H1 (cell line): ENCODE results near the gene HERC3. TPM values are rescaled to one million over a fixed set of nuclear protein-coding genes. Genes with fewer than 3 reads are reported as not detected.
A peak's percentile ranks its signal among the peaks of the same experiment; 100 is the strongest.

ENCODE experiments used
- CTCF ChIA-PET: fragments of 300-600 bp; sonication (Branson Sonifier 250); formaldehyde crosslinking; loops from one replicate; lab custom pipeline; 2021; ENCODE audit not compliant: partially characterized antibody; lab: Charles Lee
- POLR2A ChIA-PET: fragments of 300-600 bp; sonication (Branson Sonifier 250); formaldehyde crosslinking; loops from one replicate; lab custom pipeline; 2021; ENCODE audit warnings: inconsistent platforms; ENCODE audit not compliant: partially characterized antibody; lab: Charles Lee
- DNase-seq, 2 experiments: peaks; one replicate each; pipeline versions ENCODE4 v3.0.0 to v3.0.0-alpha.2; 2010 to 2022; ENCODE audit warnings: low spot score in 2 of 2, low read depth in 1 of 2, mixed read lengths in 1 of 2
- FAIRE-seq: peaks from 2 replicates; lab custom pipeline; 2011; peaks lifted over from hg19 to GRCh38; lab: Jason Lieb, UNC
- H2AFZ ChIP-seq: 2 replicates; pipeline ENCODE4 v1.8.1; 2012; ENCODE audit warnings: low read length, inconsistent platforms
- H2AK5ac ChIP-seq: 2 replicates; pipeline ENCODE4 v1.6.1; 2013; ENCODE audit warnings: low read depth, low read length
- H2BK120ac ChIP-seq: replicated peaks from 2 replicates; pipeline ENCODE3; 2013; ENCODE audit warnings: low read depth, low read length, inconsistent platforms
- H2BK12ac ChIP-seq: 2 replicates; pipeline ENCODE4 v1.6.1; 2013; ENCODE audit warnings: low read depth, low read length
- H2BK15ac ChIP-seq: 2 replicates; pipeline ENCODE4 v1.6.1; 2013; ENCODE audit warnings: low read length
- H2BK20ac ChIP-seq: 2 replicates; pipeline ENCODE4 v1.6.1; 2013; ENCODE audit warnings: low read length
- H2BK5ac ChIP-seq: 2 replicates; pipeline ENCODE4 v1.6.1; 2013; ENCODE audit warnings: low read depth, low read length
- H3K14ac ChIP-seq: 2 replicates; pipeline ENCODE4 v1.6.1; 2013; ENCODE audit warnings: inconsistent platforms; ENCODE audit not compliant: insufficient read length
- H3K18ac ChIP-seq: 2 replicates; pipeline ENCODE4 v1.6.1; 2013; ENCODE audit warnings: low read length; ENCODE audit errors: extremely low read depth
- H3K23ac ChIP-seq: 2 replicates; pipeline ENCODE4 v1.6.1; 2013; ENCODE audit warnings: inconsistent platforms; ENCODE audit not compliant: insufficient read length
- H3K23me2 ChIP-seq: 2 replicates; pipeline ENCODE4 v1.6.1; 2013; ENCODE audit warnings: low read depth, low read length
- H3K27ac ChIP-seq: 2 replicates; pipeline ENCODE4 v1.6.1; 2011; ENCODE audit warnings: low read depth, low read length, inconsistent platforms
- H3K27me3 ChIP-seq, 4 experiments: replicated peaks in 1 of 4; 1 replicate in 1 of 4; 2 replicates in 3 of 4; pipeline versions ENCODE4 v1.6.1 to v1.8.1; 2011 to 2013; ENCODE audit warnings: low read length in 3 of 4, mild to moderate bottlenecking in 3 of 4, inconsistent platforms in 2 of 4, mixed read lengths in 2 of 4, moderate library complexity in 1 of 4; ENCODE audit not compliant: control insufficient read depth in 3 of 4, insufficient read depth in 3 of 4; ENCODE audit errors: extremely low read depth in 1 of 4
- H3K36me3 ChIP-seq, 4 experiments: 2 replicates each; pipeline versions ENCODE4 v1.6.1 to v1.8.1; 2011 to 2013; ENCODE audit warnings: mild to moderate bottlenecking in 4 of 4, low read length in 3 of 4, moderate library complexity in 2 of 4, control low read depth in 1 of 4, inconsistent platforms in 1 of 4; ENCODE audit not compliant: insufficient read depth in 4 of 4, control insufficient read depth in 2 of 4
- H3K4ac ChIP-seq: replicated peaks from 2 replicates; pipeline ENCODE3; 2013; ENCODE audit warnings: low read length, low read depth, mixed read lengths, inconsistent platforms; ENCODE audit not compliant: insufficient read length
- H3K4me1 ChIP-seq, 4 experiments: replicated peaks in 1 of 4; 1 replicate in 1 of 4; 2 replicates in 3 of 4; pipeline versions ENCODE4 v1.6.1 to v1.8.1; 2011 to 2013; ENCODE audit warnings: low read length in 3 of 4, inconsistent platforms in 2 of 4, mixed read lengths in 1 of 4; ENCODE audit not compliant: insufficient read depth in 4 of 4, control insufficient read depth in 3 of 4
- H3K4me2 ChIP-seq, 2 experiments: 2 replicates each; pipeline versions ENCODE4 v1.6.1 to v1.8.1; 2011 to 2013; ENCODE audit warnings: low read depth in 2 of 2, low read length in 2 of 2, control low read depth in 1 of 2, inconsistent platforms in 1 of 2, mild to moderate bottlenecking in 1 of 2; ENCODE audit not compliant: insufficient read depth in 1 of 2
- H3K4me3 ChIP-seq, 4 experiments: fragments of 200-600, 300-600 bp in 1 of 4; sonication (generic), shearing (Covaris generic), sonication (Bioruptor Twin) in 1 of 4; 2 replicates each; pipeline versions ENCODE4 v1.5.1 to v1.8.1; 2011 to 2016; ENCODE audit warnings: low read length in 4 of 4, low read depth in 3 of 4, control low read depth in 2 of 4, inconsistent platforms in 2 of 4, mild to moderate bottlenecking in 2 of 4, mixed read lengths in 1 of 4, moderate library complexity in 1 of 4; ENCODE audit not compliant: insufficient read depth in 2 of 4; ENCODE audit errors: extremely low read depth in 1 of 4
- H3K56ac ChIP-seq: replicated peaks from 2 replicates; pipeline ENCODE3; 2013; ENCODE audit warnings: low read depth, mild to moderate bottlenecking, mixed read lengths, low read length, inconsistent platforms; ENCODE audit not compliant: insufficient read length
- H3K79me1 ChIP-seq: 2 replicates; pipeline ENCODE4 v1.6.1; 2013; ENCODE audit warnings: low read depth, low read length, control low read depth
- H3K79me2 ChIP-seq, 2 experiments: 2 replicates each; pipeline versions ENCODE4 v1.6.1 to v1.8.1; 2012 to 2013; ENCODE audit warnings: low read length in 2 of 2, mild to moderate bottlenecking in 2 of 2, inconsistent platforms in 1 of 2; ENCODE audit not compliant: insufficient read depth in 2 of 2, control insufficient read depth in 1 of 2
- H3K9ac ChIP-seq, 4 experiments: replicated peaks in 1 of 4; 1 replicate in 1 of 4; 2 replicates in 3 of 4; pipeline versions ENCODE4 v1.6.1 to v1.8.1; 2011 to 2013; ENCODE audit warnings: low read depth in 3 of 4, low read length in 3 of 4, control low read depth in 2 of 4, mild to moderate bottlenecking in 2 of 4, moderate library complexity in 2 of 4, inconsistent platforms in 1 of 4; ENCODE audit errors: extremely low read depth in 1 of 4
- H3K9me3 ChIP-seq, 2 experiments: 2 replicates each; pipeline versions ENCODE4 v1.6.1 to v1.8.1; 2012 to 2013; ENCODE audit warnings: mild to moderate bottlenecking in 2 of 2, moderate library complexity in 2 of 2, control low read depth in 1 of 2, inconsistent platforms in 1 of 2, low read depth in 1 of 2, low read length in 1 of 2, mixed read lengths in 1 of 2; ENCODE audit not compliant: insufficient read depth in 2 of 2
- H4K20me1 ChIP-seq, 2 experiments: replicated peaks in 1 of 2; 2 replicates each; pipeline versions ENCODE3 to v1.8.1; 2011 to 2013; ENCODE audit warnings: inconsistent platforms in 2 of 2, low read length in 2 of 2, mild to moderate bottlenecking in 1 of 2; ENCODE audit not compliant: insufficient read depth in 2 of 2, control insufficient read depth in 1 of 2
- H4K5ac ChIP-seq: 2 replicates; pipeline ENCODE4 v1.6.1; 2013; ENCODE audit warnings: low read length, low read depth, mixed read lengths, inconsistent platforms; ENCODE audit not compliant: insufficient read length
- H4K8ac ChIP-seq: 2 replicates; pipeline ENCODE4 v1.8.0; 2013; ENCODE audit warnings: mild to moderate bottlenecking, moderate library complexity, low read length, inconsistent platforms; ENCODE audit not compliant: insufficient read depth; ENCODE audit errors: extremely low read depth
- H4K91ac ChIP-seq: replicated peaks from 2 replicates; pipeline ENCODE3; 2013; ENCODE audit warnings: low read length, mixed read lengths, inconsistent platforms; ENCODE audit not compliant: insufficient read length
- CBX5 ChIP-seq: fragments of 300-800, 300-1000 bp; sonication (generic); IDR thresholded peaks from 2 replicates; pipeline ENCODE4 v1.7.1; 2016; ENCODE audit warnings: antibody characterized with exemption, low read length, low read depth
- CEBPB ChIP-seq: IDR thresholded peaks from 2 replicates; pipeline ENCODE4 v1.6.1; 2012; ENCODE audit warnings: low read depth, low read length
- CREB1 ChIP-seq: IDR thresholded peaks from 2 replicates; pipeline ENCODE4 v1.6.1; 2012; ENCODE audit warnings: inconsistent platforms
- GTF2F1 ChIP-seq: IDR thresholded peaks from 2 replicates; pipeline ENCODE4 v1.6.1; 2012; ENCODE audit warnings: low read depth, low read length, improper control_type of control experiment, borderline replicate concordance
- MAX ChIP-seq: IDR thresholded peaks from 2 replicates; pipeline ENCODE4 v1.6.1; 2012; ENCODE audit warnings: inconsistent platforms
- SP1 ChIP-seq: IDR thresholded peaks from 2 replicates; pipeline ENCODE4 v1.6.1; 2011; ENCODE audit warnings: low read depth, low read length
- YY1 ChIP-seq: IDR thresholded peaks from 2 replicates; pipeline ENCODE4 v1.6.1; 2011; ENCODE audit warnings: low read depth, mild to moderate bottlenecking, low read length
- WGBS, 2 experiments: shearing (Covaris generic) in 1 of 2; methylation state at CpG; one replicate each; pipeline versions ENCODE4 v1.1.6 to v1.1.7; 2013 to 2015; ENCODE audit warnings: low lambda C conversion rate in 2 of 2, mixed read lengths in 2 of 2, inconsistent platforms in 1 of 2, low coverage in 1 of 2, missing lambda C conversion rate in 1 of 2; ENCODE audit not compliant: insufficient replicate concordance in 2 of 2, insufficient coverage in 1 of 2, insufficient read length in 1 of 2; ENCODE audit errors: extremely low coverage in 1 of 2, missing lambda C conversion rate in 1 of 2; 5-methylcytosine and 5-hydroxymethylcytosine counted together
- polyA plus RNA-seq, 7 experiments: library from polyadenylated mRNA; depleted of rRNA in 3 of 7; stranded (reverse) in 5 of 7; unstranded in 2 of 7; fragments of >200 nt in 5 of 7; fragments of 200-250 nt in 2 of 7; gene quantifications; 1 replicate in 5 of 7; 2 replicates in 1 of 7; 4 replicates in 1 of 7; pipeline versions ENCODE4 v1.2.1 to v1.2.3, GENCODE V29; 2011 to 2013; ENCODE audit warnings: missing spikeins in 2 of 7, mixed read lengths in 2 of 7
- total RNA-seq: library from RNA; stranded (reverse); fragmentation: NEBNext Ultra II Directional; extraction: Animal tissue kit (Norgen Biotek cat#: 25700); gene quantifications from 2 replicates; pipeline ENCODE4 v1.2.1, GENCODE V29; 2021

The HERC3 gene
- total and polyA plus RNA-seq, 2 of the 8 experiments (the other 6 are each of a cell fraction or from before 2014, with no cell fraction given): 1.4 to 5.7 TPM

- H4K5ac ChIP-seq: no peak overlapping the region
- no peak overlapping the region for H3K14ac ChIP-seq
- no peaks in the 10 kb centered on the region for H3K23me2 ChIP-seq
- no peak overlapping the region for H3K23ac ChIP-seq
- H2BK5ac ChIP-seq: no peak overlapping the region
- no peak overlapping the region for H3K4ac ChIP-seq
- no peak overlapping the region for H4K91ac ChIP-seq
- no peaks in the 10 kb centered on the region; a peak in 1 of 7 replicates for H3K27me3 ChIP-seq
- no peaks in the 10 kb centered on the region for H3K36me3 ChIP-seq
- no peak overlapping the region for H2BK120ac ChIP-seq
- H3K79me1 ChIP-seq: no peaks in the 10 kb centered on the region
- no peak overlapping the region for H3K56ac ChIP-seq
- WGBS, 2 experiments: 86% methylated on average over 3 of the region's 3 CpGs; no CpG with 5 or more reads in 1 of the 2 experiments
- no peak overlapping the region for H3K4me2 ChIP-seq
- H2BK20ac ChIP-seq: no peak overlapping the region
- H2AFZ ChIP-seq: no peak overlapping the region
- H3K79me2 ChIP-seq: no peaks in the 10 kb centered on the region
- no peak overlapping the region for H3K18ac ChIP-seq
- H4K8ac ChIP-seq: no peak overlapping the region
- no peak for DNase-seq
- no peaks in the 10 kb centered on the region for H3K4me1 ChIP-seq
- no peak overlapping the region for H3K4me3 ChIP-seq
- H3K9ac ChIP-seq: no peak overlapping the region
- H3K9me3 ChIP-seq: 0 out of 4 replicates have a peak, but pooled peaks cover 0 to under 1% of the 10 kb centered on the region in 2 experiments
- ChIA-PET POLR2A (no interaction called here), CTCF (no interaction called here)
- no peaks in the 10 kb centered on the region for H4K20me1 ChIP-seq
- 0 out of 2 replicates have a peak overlapping the region, but pooled peaks have one; percentile 83 for H2AK5ac ChIP-seq
- no peak overlapping the region for H2BK12ac ChIP-seq
- H2BK15ac ChIP-seq: no peak overlapping the region
- H3K27ac ChIP-seq: no peak overlapping the region
- FAIRE-seq: no peak
- no peak for TF ChIP-seq MAX
- TF ChIP-seq YY1: no peak
- TF ChIP-seq CBX5: no peak
- TF ChIP-seq SP1: no peak
- no peak for TF ChIP-seq CREB1
- TF ChIP-seq CEBPB: no peak
- TF ChIP-seq GTF2F1: no peak
These were observed 26.7 kb downstream of the HERC3 start for GRCh38 chr4:88618782-88619485.
